CD4-positive, alpha-beta T cell (primary cell): ENCODE results near the gene GBGT1. TPM values are rescaled to one million over a fixed set of nuclear protein-coding genes. Genes with fewer than 3 reads are reported as not detected.
A peak's percentile ranks its signal among the peaks of the same experiment; 100 is the strongest.

Experiments
- ATAC-seq: fragments of 200-7000 bp; cut with Tn5 transposase; one replicate; pipeline ENCODE4 v1.10.0; 2022; ENCODE audit warnings: mild to moderate bottlenecking; ENCODE audit not compliant: poor library complexity
- CTCF ChIA-PET: fragments of 350-600 bp; sonication (Branson Sonifier 250); formaldehyde crosslinking; loops from one replicate; lab custom pipeline; 2021; ENCODE audit warnings: antibody characterized with exemption, inconsistent platforms; lab: Charles Lee
- POLR2A ChIA-PET: fragments of 350-600 bp; sonication (Branson Sonifier 250); formaldehyde crosslinking; loops from one replicate; lab custom pipeline; 2021; ENCODE audit warnings: antibody characterized with exemption, inconsistent platforms; lab: Charles Lee
- DNase-seq, 14 experiments: peaks; one replicate each; pipeline ENCODE4 v3.0.0-alpha.2; 2013 to 2020; ENCODE audit warnings: mixed read lengths in 2 of 14
- H3K27ac ChIP-seq, 2 donors: one replicate each; pipeline versions ENCODE4 v1.5.1 to v1.7.0; 2013; ENCODE audit warnings: low read length in 2 of 2, low read depth in 1 of 2, mild to moderate bottlenecking in 1 of 2
- H3K27me3 ChIP-seq, 2 experiments: 1 replicate in 1 of 2; 2 replicates in 1 of 2; pipeline versions ENCODE4 v1.6.1 to v1.7.0; 2013; ENCODE audit warnings: low read length in 2 of 2, control low read depth in 1 of 2, mild to moderate bottlenecking in 1 of 2, moderate library complexity in 1 of 2; ENCODE audit not compliant: insufficient read depth in 2 of 2, control insufficient read depth in 1 of 2
- H3K36me3 ChIP-seq: one replicate; pipeline ENCODE4 v1.6.1; 2013; ENCODE audit warnings: low read length, control low read depth; ENCODE audit not compliant: insufficient read depth
- H3K4me1 ChIP-seq: one replicate; pipeline ENCODE4 v1.6.1; 2013; ENCODE audit warnings: low read length, control low read depth; ENCODE audit not compliant: insufficient read depth
- H3K4me3 ChIP-seq: one replicate; pipeline ENCODE4 v1.5.1; 2013; ENCODE audit warnings: mild to moderate bottlenecking, low read length, moderate library complexity
- H3K9me3 ChIP-seq, 2 experiments: 1 replicate in 1 of 2; 2 replicates in 1 of 2; pipeline versions ENCODE4 v1.6.1 to v1.7.0; 2013; ENCODE audit warnings: low read length in 2 of 2, mild to moderate bottlenecking in 2 of 2, control low read depth in 1 of 2, moderate library complexity in 1 of 2; ENCODE audit not compliant: control insufficient read depth in 1 of 2, insufficient read depth in 1 of 2
- H3K27ac Mint-ChIP-seq: one replicate; pipeline ENCODE4 v1.8.0; 2020; ENCODE audit warnings: mixed read lengths
- H3K27me3 Mint-ChIP-seq: one replicate; pipeline ENCODE4 v1.8.0; 2021; ENCODE audit warnings: mixed read lengths
- H3K36me3 Mint-ChIP-seq: one replicate; pipeline ENCODE4 v1.8.0; 2021; ENCODE audit warnings: low read depth, mixed read lengths
- H3K4me1 Mint-ChIP-seq: one replicate; pipeline ENCODE4 v1.8.0; 2021; ENCODE audit warnings: low read depth, mixed read lengths
- H3K4me3 Mint-ChIP-seq: one replicate; pipeline ENCODE4 v1.8.0; 2020; ENCODE audit warnings: mild to moderate bottlenecking, mixed read lengths
- H3K9me3 Mint-ChIP-seq: one replicate; pipeline ENCODE4 v1.8.0; 2020; ENCODE audit warnings: mixed read lengths
- CTCF ChIP-seq: fragments of 200-600 bp; IDR thresholded peaks from one replicate; pipeline ENCODE4 v1.8.0; 2022; ENCODE audit warnings: antibody characterized with exemption, mild to moderate bottlenecking
- intact Hi-C, 2 experiments: fragments of 100-400 bp; cut with DNase I in 1 of 2; cut with micrococcal nuclease in 1 of 2; formaldehyde crosslinking; loops; one replicate each; pipeline versions ENCODE4 v1.15.1 to v1.9.0; 2023 to 2025; cut with DNase I, micrococcal nuclease
- total RNA-seq, 174 experiments: library from RNA in 2 of 174; stranded (reverse) in 2 of 174; gene quantifications; one replicate each; pipeline ENCODE4 v1.2.3 and lab custom pipeline; 2021 to 2026

Gene GBGT1
- total RNA-seq, 2 experiments from 2014 or later: 1.3 to 1.8 TPM

GRCh38 chr9:133161547-133161950 is 2.2 kb downstream of the GBGT1 start:
- no peaks in the 10 kb centered on the region for H3K36me3 Mint-ChIP-seq
- no peak for DNase-seq

GRCh38 chr9:133160742-133161546 is 2.8 kb downstream of the GBGT1 start:
- Histone ChIP-seq H3K9me3 (no peaks in the 10 kb centered on the region), H3K4me1 (peaks cover 18% of the 10 kb centered on the region), H3K36me3 (no peaks in the 10 kb centered on the region), H3K27ac (no peak overlapping the region), H3K27me3 (no peaks in the 10 kb centered on the region), H3K4me3 (no peak overlapping the region)
- no peaks in the 10 kb centered on the region for H3K36me3 Mint-ChIP-seq
- ChIA-PET CTCF (interaction anchor here (0.6 to 1.7 kb wide), 4 partner anchors 14 to 449 kb away, joined by 3 to 7 read pairs (median 3); no protein-coding TSS in a partner anchor), POLR2A (no interaction called here)
- intact Hi-C loops: no loop called here
- DNase-seq (peak in 8 of 14 experiments; percentile 23 to 74 (median 38)), ATAC-seq (peak; percentile 80)
- H3K4me1 Mint-ChIP-seq: peaks cover 13% of the 10 kb centered on the region
- H3K4me3 Mint-ChIP-seq: peak overlapping the region; percentile 32
- H3K27ac Mint-ChIP-seq: no peak overlapping the region
- peak; percentile 81 for TF ChIP-seq CTCF
- H3K27me3 Mint-ChIP-seq: no peaks in the 10 kb centered on the region
- H3K9me3 Mint-ChIP-seq: no peaks in the 10 kb centered on the region

More at GRCh38 chr9:133161547-133161950, 2.2 kb downstream of the GBGT1 start:
- no peaks in the 10 kb centered on the region for H3K27me3 Mint-ChIP-seq
- Histone ChIP-seq H3K27ac (no peak overlapping the region), H3K9me3 (no peaks in the 10 kb centered on the region), H3K27me3 (no peaks in the 10 kb centered on the region), H3K4me1 (peaks cover 18% of the 10 kb centered on the region), H3K36me3 (no peaks in the 10 kb centered on the region), H3K4me3 (no peak overlapping the region)
- no peak for ATAC-seq
- H3K4me3 Mint-ChIP-seq: peak overlapping the region; percentile 71
- peaks cover 13% of the 10 kb centered on the region for H3K4me1 Mint-ChIP-seq
- CTCF ChIA-PET: interaction anchor here (0.9 to 1.7 kb wide), 2 partner anchors 14 to 140 kb away, joined by 3 to 7 read pairs; no protein-coding TSS in a partner anchor
- no peaks in the 10 kb centered on the region for H3K9me3 Mint-ChIP-seq
- TF ChIP-seq CTCF: no peak
- H3K27ac Mint-ChIP-seq: peak overlapping the region; percentile 16
- POLR2A ChIA-PET: no interaction called here
- intact Hi-C loops: no loop called here

GRCh38 chr9:133158695-133159094 is 5.0 kb downstream of the GBGT1 start:
- Mint-ChIP-seq H3K9me3 (no peaks in the 10 kb centered on the region), H3K27ac (no peak overlapping the region), H3K27me3 (no peaks in the 10 kb centered on the region), H3K36me3 (no peaks in the 10 kb centered on the region), H3K4me3 (no peak overlapping the region), H3K4me1 (peaks cover 8% of the 10 kb centered on the region)
- no peaks in the 10 kb centered on the region for H3K9me3 ChIP-seq
- no peaks in the 10 kb centered on the region for H3K36me3 ChIP-seq
- TF ChIP-seq CTCF: no peak
- DNase-seq: no peak
- POLR2A ChIA-PET: interaction anchor here (1.8 kb wide), 1 partner anchor 10 kb away, joined by 8 read pairs; no protein-coding TSS in a partner anchor
- no peak for ATAC-seq
- CTCF ChIA-PET: no interaction called here
- H3K27me3 ChIP-seq: no peaks in the 10 kb centered on the region
- H3K27ac ChIP-seq: no peak overlapping the region
- peaks cover 11% of the 10 kb centered on the region for H3K4me1 ChIP-seq
- no peak overlapping the region for H3K4me3 ChIP-seq
- intact Hi-C loops: no loop called here
